Liver (tissue), 9 donors: ENCODE results near the gene BORCS5. TPM values are rescaled to one million over a fixed set of nuclear protein-coding genes. Genes with fewer than 3 reads are reported as not detected.

ENCODE experiments used
- DNase-seq: peaks from one replicate; pipeline ENCODE4 v3.0.0-alpha.2; 2017; ENCODE audit warnings: low spot score
- H3K27ac ChIP-seq, 2 donors: one replicate each; pipeline ENCODE4 v1.7.0; 2013; ENCODE audit warnings: inconsistent platforms in 2 of 2, low read length in 2 of 2, control low read depth in 1 of 2, low read depth in 1 of 2, mild to moderate bottlenecking in 1 of 2
- H3K27me3 ChIP-seq, 4 donors: one replicate each; pipeline versions ENCODE4 v1.6.1 to v1.7.0; 2013; ENCODE audit warnings: low read length in 3 of 4, inconsistent platforms in 1 of 4, mild to moderate bottlenecking in 1 of 4, moderate library complexity in 1 of 4; ENCODE audit not compliant: control insufficient read depth in 4 of 4, insufficient read depth in 4 of 4
- H3K36me3 ChIP-seq, 4 donors: one replicate each; pipeline versions ENCODE4 v1.6.1 to v1.7.0; 2013; ENCODE audit warnings: low read length in 3 of 4, mild to moderate bottlenecking in 3 of 4, low read depth in 1 of 4, moderate library complexity in 1 of 4; ENCODE audit not compliant: control insufficient read depth in 4 of 4, insufficient read depth in 3 of 4
- H3K4me1 ChIP-seq, 4 donors: one replicate each; pipeline versions ENCODE4 v1.6.1 to v1.7.0; 2013; ENCODE audit warnings: low read length in 3 of 4, mild to moderate bottlenecking in 3 of 4, moderate library complexity in 1 of 4; ENCODE audit not compliant: control insufficient read depth in 4 of 4, insufficient read depth in 4 of 4
- H3K4me3 ChIP-seq, 3 donors: one replicate each; pipeline versions ENCODE4 v1.6.1 to v1.7.0; 2013; ENCODE audit warnings: low read length in 3 of 3, control low read depth in 1 of 3, low read depth in 1 of 3, mild to moderate bottlenecking in 1 of 3
- H3K9ac ChIP-seq, 2 donors: one replicate each; pipeline ENCODE4 v1.7.0; 2013; ENCODE audit warnings: low read length in 2 of 2, mild to moderate bottlenecking in 2 of 2, moderate library complexity in 2 of 2, control low read depth in 1 of 2, low read depth in 1 of 2
- H3K9me3 ChIP-seq, 4 donors: one replicate each; pipeline versions ENCODE4 v1.6.1 to v1.7.0; 2013; ENCODE audit warnings: low read length in 3 of 4; ENCODE audit not compliant: control insufficient read depth in 4 of 4
- ATF3 ChIP-seq: IDR thresholded peaks from 2 replicates; pipeline ENCODE4 v1.6.1; 2016; ENCODE audit warnings: antibody characterized with exemption
- CTCF ChIP-seq: fragments of 150-350 bp; IDR thresholded peaks from 2 replicates; pipeline ENCODE4 v1.5.1; 2017; ENCODE audit warnings: improper control_type of control experiment, low read depth, low read length; ENCODE audit not compliant: missing input control
- EGR1 ChIP-seq, 2 donors: IDR thresholded peaks; 2 replicates each; pipeline ENCODE4 v1.6.1; 2016 to 2018; ENCODE audit warnings: antibody characterized with exemption in 2 of 2, low read depth in 2 of 2
- FOXA2 ChIP-seq: IDR thresholded peaks from 2 replicates; pipeline ENCODE4 v1.6.1; 2016; ENCODE audit warnings: antibody characterized with exemption
- GABPA ChIP-seq, 2 donors: IDR thresholded peaks in 1 of 2; conservative IDR thresholded peaks in 1 of 2; 2 replicates each; pipeline ENCODE4 v1.6.1; 2016; ENCODE audit warnings: antibody characterized with exemption in 2 of 2, mild to moderate bottlenecking in 1 of 2, moderate library complexity in 1 of 2
- HNF4A ChIP-seq, 2 donors: conservative IDR thresholded peaks; 2 replicates each; pipeline ENCODE4 v1.6.1; 2016; ENCODE audit warnings: antibody characterized with exemption in 2 of 2, mild to moderate bottlenecking in 2 of 2
- JUND ChIP-seq, 2 donors: IDR thresholded peaks; 2 replicates each; pipeline ENCODE4 v1.6.1; 2016; ENCODE audit warnings: antibody characterized with exemption in 2 of 2
- MAX ChIP-seq: IDR thresholded peaks from 2 replicates; pipeline ENCODE4 v1.6.1; 2016; ENCODE audit warnings: antibody characterized with exemption
- NR2F2 ChIP-seq: IDR thresholded peaks from 2 replicates; pipeline ENCODE4 v1.6.1; 2016; ENCODE audit warnings: antibody characterized with exemption
- RAD21 ChIP-seq, 2 donors: IDR thresholded peaks; 2 replicates each; pipeline ENCODE4 v1.6.1; 2016; ENCODE audit warnings: antibody characterized with exemption in 2 of 2, mild to moderate bottlenecking in 2 of 2
- REST ChIP-seq: IDR thresholded peaks from 2 replicates; pipeline ENCODE4 v1.6.1; 2016; ENCODE audit warnings: antibody characterized with exemption, mild to moderate bottlenecking
- TAF1 ChIP-seq: conservative IDR thresholded peaks from 2 replicates; pipeline ENCODE4 v1.6.1; 2016; ENCODE audit warnings: antibody characterized with exemption, mild to moderate bottlenecking
- ZBTB33 ChIP-seq: IDR thresholded peaks from 2 replicates; pipeline ENCODE4 v1.6.1; 2016; ENCODE audit warnings: antibody characterized with exemption
- WGBS: extraction: QIAGEN DNeasy Blood & Tissue Kit; methylation state at CpG from one replicate; pipeline ENCODE4 v1.1.7; 2013; 5-methylcytosine and 5-hydroxymethylcytosine counted together
- polyA plus RNA-seq, 2 donors: library from polyadenylated mRNA; stranded (reverse) in 1 of 2; unstranded in 1 of 2; fragments of 200-250 nt in 1 of 2; fragments of >200 nt in 1 of 2; fragmentation: Nextera tagmentation in 1 of 2; extraction: Ambion mirVana in 1 of 2; gene quantifications; one replicate each; pipeline versions ENCODE4 v1.2.1 to v1.2.3, GENCODE V29; 2013 to 2015
- total RNA-seq, 2 donors: library from RNA; depleted of rRNA; stranded (reverse); fragments of >200 nt; gene quantifications; one replicate each; pipeline ENCODE4 v1.2.3, GENCODE V29; 2014
- donor health status: healthy.
- donor health status: healthy.
- donor health status: healthy.
- donor health status: healthy.
- donor health status: healthy.

BORCS5 gene
- total and polyA plus RNA-seq, 4 donors: 4.5 to 11.4 (median 8.1) TPM

GRCh38 chr12:12487490-12487889 is 130.6 kb downstream of the BORCS5 start:
- H3K9me3 ChIP-seq: no peaks in the 10 kb centered on the region
- H3K9ac ChIP-seq: peak overlapping the region in 1 of 2 donors; percentile 81
- no peak for TF ChIP-seq MAX
- no peak for TF ChIP-seq TAF1
- no peak for TF ChIP-seq FOXA2
- no peak for TF ChIP-seq CTCF
- no peak for TF ChIP-seq JUND (IDR thresholded peaks at IDR 0.05)
- H3K4me1 ChIP-seq: peaks cover 2 to 21% (median 6%) of the 10 kb centered on the region in 4 donors
- 96% methylated on average over 6 of the region's 6 CpGs for WGBS
- H3K36me3 ChIP-seq: peaks cover 0 to 13% (median 3%) of the 10 kb centered on the region in 4 donors
- peak overlapping the region; percentile 83 to 92 for H3K27ac ChIP-seq
- H3K27me3 ChIP-seq: no peaks in the 10 kb centered on the region
- no peak overlapping the region for H3K4me3 ChIP-seq
- no peak for DNase-seq

GRCh38 chr12:12488296-12488695 is 131.4 kb downstream of the BORCS5 start:
- H3K36me3 ChIP-seq: peaks cover 0 to 7% (median 3%) of the 10 kb centered on the region in 4 donors
- H3K27me3 ChIP-seq: no peaks in the 10 kb centered on the region
- no peak overlapping the region for H3K9ac ChIP-seq
- WGBS: 96% methylated on average over 4 of the region's 4 CpGs
- no peak overlapping the region for H3K4me3 ChIP-seq
- no peak for DNase-seq
- peak overlapping the region; percentile 83 to 92 for H3K27ac ChIP-seq
- H3K9me3 ChIP-seq: no peaks in the 10 kb centered on the region
- peaks cover 2 to 21% (median 6%) of the 10 kb centered on the region in 4 donors for H3K4me1 ChIP-seq
- TF ChIP-seq ZBTB33 (no peak), NR2F2 (no peak), ATF3 (no peak), REST (no peak), HNF4A (conservative IDR thresholded peaks at IDR 0.05) (no peak), TAF1 (no peak), FOXA2 (no peak), JUND (IDR thresholded peaks at IDR 0.05) (no peak), EGR1 (IDR thresholded peaks at IDR 0.05; ENCODE audit: low read depth in 2 of 2) (no peak), RAD21 (IDR thresholded peaks at IDR 0.05) (no peak), GABPA (IDR thresholded peaks at IDR 0.05 in 1 of 2, conservative IDR thresholded peaks at IDR 0.05 in 1 of 2) (no peak), MAX (no peak)
